GM23338 (cell line): Measurements from ENCODE around the gene TBL1XR1. TPM values are rescaled to one million over a fixed set of nuclear protein-coding genes. Genes with fewer than 3 reads are reported as not detected.

Experiments
- ATAC-seq: fragments of 200-7000 bp; cut with Tn5 transposase; 3 replicates; pipeline ENCODE4 v1.9.1; 2020
- DNase-seq: peaks from one replicate; pipeline ENCODE4 v3.0.0-alpha.2; 2015; ENCODE audit warnings: low spot score
- H2AFZ ChIP-seq: fragments of 200-600 bp; sonication (generic); 2 replicates; pipeline ENCODE4 v1.8.0; 2016; ENCODE audit warnings: antibody characterized with exemption, mild to moderate bottlenecking, moderate library complexity
- H3F3A ChIP-seq: fragments of 200-600 bp; sonication (generic); replicated peaks from 2 replicates; pipeline ENCODE4 v1.8.0; 2017; ENCODE audit warnings: antibody characterized with exemption, mixed run types, low read depth
- H3K27ac ChIP-seq: fragments of 200-600 bp; sonication (generic); 2 replicates; pipeline ENCODE4 v1.6.1; 2016; ENCODE audit warnings: low read depth
- H3K27me3 ChIP-seq: fragments of 200-600 bp; sonication (generic); 2 replicates; pipeline ENCODE4 v1.8.0; 2016; ENCODE audit warnings: mild to moderate bottlenecking, mixed run types, moderate library complexity; ENCODE audit not compliant: insufficient read depth
- H3K36me3 ChIP-seq: fragments of 200-600 bp; sonication (generic); 2 replicates; pipeline ENCODE4 v1.8.0; 2016; ENCODE audit warnings: mild to moderate bottlenecking; ENCODE audit not compliant: insufficient read depth
- H3K4me1 ChIP-seq: fragments of 200-600 bp; sonication (generic); 2 replicates; pipeline ENCODE4 v1.8.0; 2016; ENCODE audit warnings: mild to moderate bottlenecking, moderate library complexity; ENCODE audit not compliant: insufficient read depth
- H3K4me2 ChIP-seq: fragments of 200-600 bp; sonication (generic); 2 replicates; pipeline ENCODE4 v1.7.1; 2017; ENCODE audit warnings: mixed run types
- H3K4me3 ChIP-seq: fragments of 200-600 bp; sonication (generic); 2 replicates; pipeline ENCODE4 v1.6.1; 2016; ENCODE audit warnings: mixed run types
- H3K79me2 ChIP-seq: fragments of 200-600 bp; sonication (generic); replicated peaks from 2 replicates; pipeline ENCODE4 v1.8.0; 2017; ENCODE audit warnings: mild to moderate bottlenecking; ENCODE audit not compliant: insufficient read depth
- H3K9me2 ChIP-seq: fragments of 200-600 bp; sonication (generic); 2 replicates; pipeline ENCODE4 v1.8.0; 2017; ENCODE audit not compliant: insufficient read depth
- H4K20me1 ChIP-seq: fragments of 200-600 bp; sonication (generic); replicated peaks from 2 replicates; pipeline ENCODE4 v1.8.0; 2017; ENCODE audit warnings: mild to moderate bottlenecking; ENCODE audit not compliant: insufficient read depth
- H3K27ac Mint-ChIP-seq: 2 replicates; pipeline ENCODE4 v1.8.0; 2020; ENCODE audit warnings: inconsistent platforms, mild to moderate bottlenecking, moderate library complexity, mixed read lengths
- H3K27me3 Mint-ChIP-seq: 3 replicates; pipeline ENCODE4 v1.8.0; 2022; ENCODE audit warnings: low read depth, mild to moderate bottlenecking, moderate library complexity, mixed read lengths, inconsistent platforms; ENCODE audit not compliant: insufficient read depth, poor library complexity
- H3K36me3 Mint-ChIP-seq: 3 replicates; pipeline ENCODE4 v1.8.0; 2021; ENCODE audit warnings: low read depth, mild to moderate bottlenecking, inconsistent platforms, moderate library complexity, mixed read lengths
- H3K4me1 Mint-ChIP-seq: 3 replicates; pipeline ENCODE4 v1.8.0; 2020; ENCODE audit warnings: mild to moderate bottlenecking, inconsistent platforms, mixed read lengths
- H3K4me3 Mint-ChIP-seq: 3 replicates; pipeline ENCODE4 v1.8.0; 2021; ENCODE audit warnings: moderate library complexity, mild to moderate bottlenecking, inconsistent platforms, mixed read lengths
- H3K9me3 Mint-ChIP-seq: 3 replicates; pipeline ENCODE4 v1.8.0; 2020; ENCODE audit warnings: moderate library complexity, mild to moderate bottlenecking, inconsistent platforms, mixed read lengths
- CREB1 ChIP-seq: fragments of 250-450 bp; sonication (Bioruptor Pico); IDR thresholded peaks from 2 replicates; pipeline ENCODE4 v1.5.0; 2020; ENCODE audit warnings: low read depth, mild to moderate bottlenecking, moderate library complexity
- EZH2 ChIP-seq: fragments of 200-600 bp; sonication (generic); IDR thresholded peaks from one replicate; pipeline ENCODE4 v1.8.0; 2017; ENCODE audit warnings: antibody characterized with exemption, mild to moderate bottlenecking, low read depth; ENCODE audit not compliant: unreplicated experiment
- EZH2phosphoT487 ChIP-seq: fragments of 200-600 bp; sonication (generic); IDR thresholded peaks from one replicate; pipeline ENCODE4 v1.8.1; 2018; ENCODE audit warnings: antibody characterized with exemption; ENCODE audit not compliant: unreplicated experiment
- JUNB ChIP-seq: IDR thresholded peaks from one replicate; pipeline ENCODE4 v1.6.1; 2016; ENCODE audit warnings: antibody characterized with exemption; ENCODE audit not compliant: unreplicated experiment
- NANOG ChIP-seq: IDR thresholded peaks from 2 replicates; pipeline ENCODE4 v1.6.1; 2016; ENCODE audit warnings: antibody characterized with exemption, borderline replicate concordance
- POLR2AphosphoS5 ChIP-seq: IDR thresholded peaks from 2 replicates; pipeline ENCODE4 v1.6.1; 2016; ENCODE audit warnings: antibody characterized with exemption, low read depth
- STAT1 ChIP-seq: IDR thresholded peaks from one replicate; pipeline ENCODE4 v1.6.1; 2016; ENCODE audit warnings: antibody characterized with exemption; ENCODE audit not compliant: unreplicated experiment
- ZNF114 ChIP-seq: fragments of 250-450 bp; sonication (Bioruptor Pico); IDR thresholded peaks from 2 replicates; pipeline ENCODE4 v1.5.0; 2020; ENCODE audit warnings: mild to moderate bottlenecking, moderate library complexity
- ZNF331 ChIP-seq: fragments of 250-450 bp; sonication (Bioruptor Pico); IDR thresholded peaks from 2 replicates; pipeline ENCODE4 v1.5.0; 2020; ENCODE audit warnings: low read depth, mild to moderate bottlenecking, moderate library complexity
- polyA plus RNA-seq: library from polyadenylated mRNA; unstranded; fragments of >200 nt; fragmentation: Nextera tagmentation; extraction: Ambion mirVana; gene quantifications from 2 replicates; pipeline ENCODE4 v1.2.1, GENCODE V29; 2016
- total RNA-seq: library from RNA; depleted of rRNA; stranded (reverse); fragments of >200 nt; shearing (Covaris generic); gene quantifications from 2 replicates; pipeline ENCODE4 v1.2.3, GENCODE V29; 2014
- TF ChIP-seq, protein P1 (sequence below): IDR thresholded peaks from one replicate; pipeline ENCODE4 v1.6.1; 2018; ENCODE audit warnings: antibody characterized with exemption; ENCODE audit not compliant: unreplicated experiment
- TF ChIP-seq, protein P2 (sequence below): IDR thresholded peaks from 2 replicates; pipeline ENCODE4 v1.6.1; 2016; ENCODE audit warnings: antibody characterized with exemption
- TF ChIP-seq, protein P3 (sequence below): fragments of 250-450 bp; sonication (Bioruptor Pico); IDR thresholded peaks from 2 replicates; pipeline ENCODE4 v1.5.0; 2020; ENCODE audit warnings: mild to moderate bottlenecking, moderate library complexity
- TF ChIP-seq, protein P4 (sequence below), 2 experiments: fragments of 200-600 bp in 1 of 2; sonication (generic) in 1 of 2; conservative IDR thresholded peaks; 2 replicates each; pipeline versions ENCODE4 v1.5.1 to v1.6.1; 2016 to 2017; ENCODE audit warnings: antibody characterized with exemption in 2 of 2, low read depth in 2 of 2, mild to moderate bottlenecking in 2 of 2, moderate library complexity in 1 of 2

The TBL1XR1 gene
- total and polyA plus RNA-seq, 2 experiments from 2014 or later: 49.6 to 122 TPM

DNA sequence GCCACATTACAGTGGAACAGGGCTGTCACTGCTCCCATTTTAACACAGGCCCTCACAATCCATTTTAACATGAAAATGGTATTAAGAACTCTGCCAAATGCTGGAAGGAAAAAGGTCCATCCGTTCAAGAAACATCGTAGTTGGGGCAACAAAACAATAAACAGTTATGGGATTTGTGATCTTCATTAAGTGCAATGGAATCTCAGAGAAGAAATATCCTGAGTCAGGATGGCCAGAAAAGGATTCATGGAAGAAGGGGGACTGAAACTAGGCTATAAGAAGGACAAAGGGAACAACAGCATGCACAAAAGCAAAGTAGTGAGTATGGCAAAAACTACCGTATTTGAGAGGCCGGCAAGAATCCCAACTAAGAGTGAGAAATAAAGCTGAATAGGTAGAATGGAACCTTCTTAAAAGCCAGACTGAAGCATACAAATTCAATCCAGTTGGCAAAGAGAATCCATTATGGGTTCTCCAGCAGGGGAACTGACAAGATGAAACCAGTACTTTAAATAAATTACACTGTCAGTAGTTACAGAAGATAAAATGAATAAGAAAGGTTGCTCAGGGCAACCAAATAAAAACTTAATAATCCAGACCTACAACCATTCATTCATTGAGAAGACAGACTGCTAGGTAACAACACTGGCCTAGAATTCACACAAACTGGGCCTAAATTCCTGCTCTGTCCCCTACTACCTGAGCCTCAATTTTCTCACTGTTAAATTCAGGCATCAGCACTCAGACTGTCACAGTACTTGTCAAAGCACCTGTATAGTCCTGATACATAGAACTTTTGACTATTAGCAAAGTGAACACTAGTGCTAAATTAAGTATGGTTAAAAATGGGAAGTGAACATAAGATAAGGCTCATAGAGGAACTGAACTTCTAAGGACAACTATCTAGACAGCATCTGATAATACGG, 6.3 kb downstream of the TBL1XR1 start:
- peaks cover 10% of the 10 kb centered on the region for H3K27me3 Mint-ChIP-seq
- H3F3A ChIP-seq: 0 out of 2 replicates have a peak, but pooled peaks cover 2% of the 10 kb centered on the region
- H3K4me3 Mint-ChIP-seq: peak overlapping the region; percentile 6; the same call in 1 of the 3 replicates
- no peaks in the 10 kb centered on the region for H3K36me3 ChIP-seq
- peaks cover 100% of the 10 kb centered on the region for H3K79me2 ChIP-seq
- H3K36me3 Mint-ChIP-seq: peaks cover 36% of the 10 kb centered on the region
- H3K4me1 ChIP-seq: peaks cover 41% of the 10 kb centered on the region
- no peaks in the 10 kb centered on the region for H3K9me3 Mint-ChIP-seq
- H3K4me3 ChIP-seq: no peak overlapping the region
- H3K9me2 ChIP-seq: no peaks in the 10 kb centered on the region
- TF ChIP-seq, protein P1, sequence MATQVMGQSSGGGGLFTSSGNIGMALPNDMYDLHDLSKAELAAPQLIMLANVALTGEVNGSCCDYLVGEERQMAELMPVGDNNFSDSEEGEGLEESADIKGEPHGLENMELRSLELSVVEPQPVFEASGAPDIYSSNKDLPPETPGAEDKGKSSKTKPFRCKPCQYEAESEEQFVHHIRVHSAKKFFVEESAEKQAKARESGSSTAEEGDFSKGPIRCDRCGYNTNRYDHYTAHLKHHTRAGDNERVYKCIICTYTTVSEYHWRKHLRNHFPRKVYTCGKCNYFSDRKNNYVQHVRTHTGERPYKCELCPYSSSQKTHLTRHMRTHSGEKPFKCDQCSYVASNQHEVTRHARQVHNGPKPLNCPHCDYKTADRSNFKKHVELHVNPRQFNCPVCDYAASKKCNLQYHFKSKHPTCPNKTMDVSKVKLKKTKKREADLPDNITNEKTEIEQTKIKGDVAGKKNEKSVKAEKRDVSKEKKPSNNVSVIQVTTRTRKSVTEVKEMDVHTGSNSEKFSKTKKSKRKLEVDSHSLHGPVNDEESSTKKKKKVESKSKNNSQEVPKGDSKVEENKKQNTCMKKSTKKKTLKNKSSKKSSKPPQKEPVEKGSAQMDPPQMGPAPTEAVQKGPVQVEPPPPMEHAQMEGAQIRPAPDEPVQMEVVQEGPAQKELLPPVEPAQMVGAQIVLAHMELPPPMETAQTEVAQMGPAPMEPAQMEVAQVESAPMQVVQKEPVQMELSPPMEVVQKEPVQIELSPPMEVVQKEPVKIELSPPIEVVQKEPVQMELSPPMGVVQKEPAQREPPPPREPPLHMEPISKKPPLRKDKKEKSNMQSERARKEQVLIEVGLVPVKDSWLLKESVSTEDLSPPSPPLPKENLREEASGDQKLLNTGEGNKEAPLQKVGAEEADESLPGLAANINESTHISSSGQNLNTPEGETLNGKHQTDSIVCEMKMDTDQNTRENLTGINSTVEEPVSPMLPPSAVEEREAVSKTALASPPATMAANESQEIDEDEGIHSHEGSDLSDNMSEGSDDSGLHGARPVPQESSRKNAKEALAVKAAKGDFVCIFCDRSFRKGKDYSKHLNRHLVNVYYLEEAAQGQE: no peak
- TF ChIP-seq, protein P2, sequence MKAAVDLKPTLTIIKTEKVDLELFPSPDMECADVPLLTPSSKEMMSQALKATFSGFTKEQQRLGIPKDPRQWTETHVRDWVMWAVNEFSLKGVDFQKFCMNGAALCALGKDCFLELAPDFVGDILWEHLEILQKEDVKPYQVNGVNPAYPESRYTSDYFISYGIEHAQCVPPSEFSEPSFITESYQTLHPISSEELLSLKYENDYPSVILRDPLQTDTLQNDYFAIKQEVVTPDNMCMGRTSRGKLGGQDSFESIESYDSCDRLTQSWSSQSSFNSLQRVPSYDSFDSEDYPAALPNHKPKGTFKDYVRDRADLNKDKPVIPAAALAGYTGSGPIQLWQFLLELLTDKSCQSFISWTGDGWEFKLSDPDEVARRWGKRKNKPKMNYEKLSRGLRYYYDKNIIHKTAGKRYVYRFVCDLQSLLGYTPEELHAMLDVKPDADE: no peak
- TF ChIP-seq NANOG (no peak), POLR2AphosphoS5 (no peak), ZNF331 (no peak), JUNB (no peak), CREB1 (CRISPR knock-in tag) (no peak), ZNF114 (CRISPR knock-in tag) (no peak), STAT1 (no peak), EZH2 (no peak), EZH2phosphoT487 (no peak)
- TF ChIP-seq, protein P3, sequence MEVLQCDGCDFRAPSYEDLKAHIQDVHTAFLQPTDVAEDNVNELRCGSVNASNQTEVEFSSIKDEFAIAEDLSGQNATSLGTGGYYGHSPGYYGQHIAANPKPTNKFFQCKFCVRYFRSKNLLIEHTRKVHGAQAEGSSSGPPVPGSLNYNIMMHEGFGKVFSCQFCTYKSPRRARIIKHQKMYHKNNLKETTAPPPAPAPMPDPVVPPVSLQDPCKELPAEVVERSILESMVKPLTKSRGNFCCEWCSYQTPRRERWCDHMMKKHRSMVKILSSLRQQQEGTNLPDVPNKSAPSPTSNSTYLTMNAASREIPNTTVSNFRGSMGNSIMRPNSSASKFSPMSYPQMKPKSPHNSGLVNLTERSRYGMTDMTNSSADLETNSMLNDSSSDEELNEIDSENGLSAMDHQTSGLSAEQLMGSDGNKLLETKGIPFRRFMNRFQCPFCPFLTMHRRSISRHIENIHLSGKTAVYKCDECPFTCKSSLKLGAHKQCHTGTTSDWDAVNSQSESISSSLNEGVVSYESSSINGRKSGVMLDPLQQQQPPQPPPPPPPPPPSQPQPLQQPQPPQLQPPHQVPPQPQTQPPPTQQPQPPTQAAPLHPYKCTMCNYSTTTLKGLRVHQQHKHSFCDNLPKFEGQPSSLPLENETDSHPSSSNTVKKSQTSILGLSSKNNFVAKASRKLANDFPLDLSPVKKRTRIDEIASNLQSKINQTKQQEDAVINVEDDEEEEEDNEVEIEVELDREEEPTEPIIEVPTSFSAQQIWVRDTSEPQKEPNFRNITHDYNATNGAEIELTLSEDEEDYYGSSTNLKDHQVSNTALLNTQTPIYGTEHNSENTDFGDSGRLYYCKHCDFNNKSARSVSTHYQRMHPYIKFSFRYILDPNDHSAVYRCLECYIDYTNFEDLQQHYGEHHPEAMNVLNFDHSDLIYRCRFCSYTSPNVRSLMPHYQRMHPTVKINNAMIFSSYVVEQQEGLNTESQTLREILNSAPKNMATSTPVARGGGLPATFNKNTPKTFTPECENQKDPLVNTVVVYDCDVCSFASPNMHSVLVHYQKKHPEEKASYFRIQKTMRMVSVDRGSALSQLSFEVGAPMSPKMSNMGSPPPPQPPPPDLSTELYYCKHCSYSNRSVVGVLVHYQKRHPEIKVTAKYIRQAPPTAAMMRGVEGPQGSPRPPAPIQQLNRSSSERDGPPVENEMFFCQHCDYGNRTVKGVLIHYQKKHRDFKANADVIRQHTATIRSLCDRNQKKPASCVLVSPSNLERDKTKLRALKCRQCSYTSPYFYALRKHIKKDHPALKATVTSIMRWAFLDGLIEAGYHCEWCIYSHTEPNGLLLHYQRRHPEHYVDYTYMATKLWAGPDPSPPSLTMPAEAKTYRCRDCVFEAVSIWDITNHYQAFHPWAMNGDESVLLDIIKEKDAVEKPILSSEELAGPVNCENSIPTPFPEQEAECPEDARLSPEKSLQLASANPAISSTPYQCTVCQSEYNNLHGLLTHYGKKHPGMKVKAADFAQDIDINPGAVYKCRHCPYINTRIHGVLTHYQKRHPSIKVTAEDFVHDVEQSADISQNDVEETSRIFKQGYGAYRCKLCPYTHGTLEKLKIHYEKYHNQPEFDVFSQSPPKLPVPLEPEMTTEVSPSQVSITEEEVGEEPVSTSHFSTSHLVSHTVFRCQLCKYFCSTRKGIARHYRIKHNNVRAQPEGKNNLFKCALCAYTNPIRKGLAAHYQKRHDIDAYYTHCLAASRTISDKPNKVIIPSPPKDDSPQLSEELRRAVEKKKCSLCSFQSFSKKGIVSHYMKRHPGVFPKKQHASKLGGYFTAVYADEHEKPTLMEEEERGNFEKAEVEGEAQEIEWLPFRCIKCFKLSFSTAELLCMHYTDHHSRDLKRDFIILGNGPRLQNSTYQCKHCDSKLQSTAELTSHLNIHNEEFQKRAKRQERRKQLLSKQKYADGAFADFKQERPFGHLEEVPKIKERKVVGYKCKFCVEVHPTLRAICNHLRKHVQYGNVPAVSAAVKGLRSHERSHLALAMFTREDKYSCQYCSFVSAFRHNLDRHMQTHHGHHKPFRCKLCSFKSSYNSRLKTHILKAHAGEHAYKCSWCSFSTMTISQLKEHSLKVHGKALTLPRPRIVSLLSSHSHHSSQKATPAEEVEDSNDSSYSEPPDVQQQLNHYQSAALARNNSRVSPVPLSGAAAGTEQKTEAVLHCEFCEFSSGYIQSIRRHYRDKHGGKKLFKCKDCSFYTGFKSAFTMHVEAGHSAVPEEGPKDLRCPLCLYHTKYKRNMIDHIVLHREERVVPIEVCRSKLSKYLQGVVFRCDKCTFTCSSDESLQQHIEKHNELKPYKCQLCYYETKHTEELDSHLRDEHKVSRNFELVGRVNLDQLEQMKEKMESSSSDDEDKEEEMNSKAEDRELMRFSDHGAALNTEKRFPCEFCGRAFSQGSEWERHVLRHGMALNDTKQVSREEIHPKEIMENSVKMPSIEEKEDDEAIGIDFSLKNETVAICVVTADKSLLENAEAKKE: no peak
- TF ChIP-seq, protein P4, sequence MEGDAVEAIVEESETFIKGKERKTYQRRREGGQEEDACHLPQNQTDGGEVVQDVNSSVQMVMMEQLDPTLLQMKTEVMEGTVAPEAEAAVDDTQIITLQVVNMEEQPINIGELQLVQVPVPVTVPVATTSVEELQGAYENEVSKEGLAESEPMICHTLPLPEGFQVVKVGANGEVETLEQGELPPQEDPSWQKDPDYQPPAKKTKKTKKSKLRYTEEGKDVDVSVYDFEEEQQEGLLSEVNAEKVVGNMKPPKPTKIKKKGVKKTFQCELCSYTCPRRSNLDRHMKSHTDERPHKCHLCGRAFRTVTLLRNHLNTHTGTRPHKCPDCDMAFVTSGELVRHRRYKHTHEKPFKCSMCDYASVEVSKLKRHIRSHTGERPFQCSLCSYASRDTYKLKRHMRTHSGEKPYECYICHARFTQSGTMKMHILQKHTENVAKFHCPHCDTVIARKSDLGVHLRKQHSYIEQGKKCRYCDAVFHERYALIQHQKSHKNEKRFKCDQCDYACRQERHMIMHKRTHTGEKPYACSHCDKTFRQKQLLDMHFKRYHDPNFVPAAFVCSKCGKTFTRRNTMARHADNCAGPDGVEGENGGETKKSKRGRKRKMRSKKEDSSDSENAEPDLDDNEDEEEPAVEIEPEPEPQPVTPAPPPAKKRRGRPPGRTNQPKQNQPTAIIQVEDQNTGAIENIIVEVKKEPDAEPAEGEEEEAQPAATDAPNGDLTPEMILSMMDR (conservative IDR thresholded peaks at IDR 0.05; ENCODE audit: low read depth in 2 of 2): no peak
- ATAC-seq (peak; percentile 22; the same call in 1 of the 3 replicates), DNase-seq (no peak)
- no peak overlapping the region for H3K27ac ChIP-seq
- H3K4me2 ChIP-seq: peak overlapping the region; percentile 48
- peaks cover 80% of the 10 kb centered on the region for H4K20me1 ChIP-seq
- H3K27ac Mint-ChIP-seq: peak overlapping the region; percentile 68
- no peaks in the 10 kb centered on the region for H3K27me3 ChIP-seq
- H3K4me1 Mint-ChIP-seq: peaks cover 50% of the 10 kb centered on the region
- H2AFZ ChIP-seq: no peak overlapping the region
